ENCODE results near the gene UCN.

DNA sequence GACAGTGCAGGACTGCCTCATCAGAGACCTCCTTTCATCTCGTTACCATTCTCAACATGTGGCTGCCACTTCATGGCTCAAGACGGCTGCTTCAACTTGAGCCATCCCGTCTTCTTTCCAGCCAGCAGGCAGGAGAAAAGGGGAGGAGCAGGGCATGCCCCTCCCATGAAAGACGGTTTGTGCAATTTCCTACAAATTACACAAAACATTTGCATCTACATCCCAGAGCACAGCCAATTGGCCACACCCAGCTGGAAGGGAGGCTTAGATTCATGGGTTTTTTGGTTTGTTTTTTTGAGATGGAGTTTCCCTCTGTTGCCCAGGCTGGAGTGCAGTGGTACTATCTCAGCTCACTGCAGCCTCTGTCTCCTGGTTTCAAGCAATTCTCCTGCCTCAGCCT, 11.8 kb downstream of the UCN start:
- TF ChIP-seq, protein P1, sequence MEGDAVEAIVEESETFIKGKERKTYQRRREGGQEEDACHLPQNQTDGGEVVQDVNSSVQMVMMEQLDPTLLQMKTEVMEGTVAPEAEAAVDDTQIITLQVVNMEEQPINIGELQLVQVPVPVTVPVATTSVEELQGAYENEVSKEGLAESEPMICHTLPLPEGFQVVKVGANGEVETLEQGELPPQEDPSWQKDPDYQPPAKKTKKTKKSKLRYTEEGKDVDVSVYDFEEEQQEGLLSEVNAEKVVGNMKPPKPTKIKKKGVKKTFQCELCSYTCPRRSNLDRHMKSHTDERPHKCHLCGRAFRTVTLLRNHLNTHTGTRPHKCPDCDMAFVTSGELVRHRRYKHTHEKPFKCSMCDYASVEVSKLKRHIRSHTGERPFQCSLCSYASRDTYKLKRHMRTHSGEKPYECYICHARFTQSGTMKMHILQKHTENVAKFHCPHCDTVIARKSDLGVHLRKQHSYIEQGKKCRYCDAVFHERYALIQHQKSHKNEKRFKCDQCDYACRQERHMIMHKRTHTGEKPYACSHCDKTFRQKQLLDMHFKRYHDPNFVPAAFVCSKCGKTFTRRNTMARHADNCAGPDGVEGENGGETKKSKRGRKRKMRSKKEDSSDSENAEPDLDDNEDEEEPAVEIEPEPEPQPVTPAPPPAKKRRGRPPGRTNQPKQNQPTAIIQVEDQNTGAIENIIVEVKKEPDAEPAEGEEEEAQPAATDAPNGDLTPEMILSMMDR (conservative IDR thresholded peaks at IDR 0.05), result no peak
- TF ChIP-seq EZH2 (IDR thresholded peaks at IDR 0.05; ENCODE audit: low read depth), result no peak

Data from PC-9 (cell line).